OCI-M2 (cell line): ENCODE results near the gene MRPL39.
"Not testable (repeated sequence)": the region's sequence is repeated elsewhere in the genome, so short reads cannot be mapped to it uniquely, and the experiment has no call there.

Experiments used
- DNase-seq: peaks from one replicate; lab custom pipeline; 2025; ENCODE audit not compliant: unreplicated experiment; lab: John Stamatoyannopoulos, UW

Gene MRPL39

GRCh38 chr21:25607151-25608043 lies at the start of gene MRPL39:
TSS of gene MRPL39 (minus strand) at chr21:25607481. CDS start at chr21:25607475, 6 bp downstream.
- no peak for DNase-seq

GRCh38 chr21:25656412-25656811 lies 49.1 kb upstream of the MRPL39 start:
- no peak for DNase-seq

DNA sequence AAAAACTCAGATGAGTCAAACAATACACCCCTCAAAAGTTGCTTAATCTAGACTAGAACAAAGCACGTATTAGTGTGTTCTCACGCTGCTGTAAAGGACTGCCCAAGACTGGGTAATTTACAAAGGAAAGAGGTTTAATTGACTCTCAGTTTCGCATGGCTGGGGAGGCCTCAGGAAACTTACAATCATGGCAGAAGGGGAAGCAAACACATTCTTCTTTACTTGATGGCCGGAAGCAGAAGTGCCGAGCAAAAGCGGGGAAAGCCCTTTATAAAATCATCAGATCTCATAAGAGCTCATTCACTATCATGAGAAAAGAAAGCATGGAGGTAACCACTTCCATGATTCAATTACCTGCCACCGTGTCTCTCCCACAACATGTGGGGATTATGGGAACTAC lies 41.9 kb upstream of the MRPL39 start:
- DNase-seq = no peak

DNA sequence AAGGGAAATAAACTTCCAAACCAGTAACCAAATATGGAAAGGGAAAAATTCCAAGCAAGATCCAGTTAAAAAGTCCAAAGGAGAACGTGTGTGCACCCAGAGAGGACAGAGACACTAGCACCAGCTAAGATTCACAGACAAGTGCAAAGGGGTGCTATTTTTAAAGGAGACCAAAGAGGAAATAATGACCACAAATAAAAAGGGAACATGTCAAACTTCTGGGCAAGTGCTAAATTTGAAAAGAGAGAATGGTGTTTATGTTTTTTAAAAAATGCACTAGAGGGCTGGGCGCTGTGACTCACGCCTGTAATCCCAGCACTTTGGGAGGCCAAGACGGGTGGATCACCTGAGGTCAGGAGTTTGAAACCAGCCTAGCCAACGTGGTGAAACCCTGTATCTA lies 40.4 kb upstream of the MRPL39 start:
- DNase-seq = no peak

GRCh38 chr21:25646474-25646873 lies 39.2 kb upstream of the MRPL39 start:
- DNase-seq = no peak

- DNase-seq = no peak
Measured at GRCh38 chr21:25643486-25643885, 36.2 kb upstream of the MRPL39 start.

DNA sequence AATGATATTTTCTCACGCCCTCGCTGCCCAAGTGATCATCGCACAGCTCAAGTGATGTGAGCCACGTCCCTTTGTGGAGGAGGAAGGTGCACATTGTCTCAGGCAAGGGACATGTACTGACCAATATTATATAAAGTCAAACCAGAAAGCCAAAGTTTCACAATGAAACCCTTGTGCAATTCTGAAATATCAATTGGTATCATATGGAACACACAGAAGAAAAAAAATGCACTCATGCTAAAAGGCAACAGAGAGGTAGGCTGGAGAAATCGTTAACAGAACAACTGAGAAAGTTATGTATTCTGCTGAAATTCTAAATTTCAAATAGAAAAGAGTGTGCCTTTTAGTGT lies 33.6 kb upstream of the MRPL39 start:
- no peak for DNase-seq

DNA sequence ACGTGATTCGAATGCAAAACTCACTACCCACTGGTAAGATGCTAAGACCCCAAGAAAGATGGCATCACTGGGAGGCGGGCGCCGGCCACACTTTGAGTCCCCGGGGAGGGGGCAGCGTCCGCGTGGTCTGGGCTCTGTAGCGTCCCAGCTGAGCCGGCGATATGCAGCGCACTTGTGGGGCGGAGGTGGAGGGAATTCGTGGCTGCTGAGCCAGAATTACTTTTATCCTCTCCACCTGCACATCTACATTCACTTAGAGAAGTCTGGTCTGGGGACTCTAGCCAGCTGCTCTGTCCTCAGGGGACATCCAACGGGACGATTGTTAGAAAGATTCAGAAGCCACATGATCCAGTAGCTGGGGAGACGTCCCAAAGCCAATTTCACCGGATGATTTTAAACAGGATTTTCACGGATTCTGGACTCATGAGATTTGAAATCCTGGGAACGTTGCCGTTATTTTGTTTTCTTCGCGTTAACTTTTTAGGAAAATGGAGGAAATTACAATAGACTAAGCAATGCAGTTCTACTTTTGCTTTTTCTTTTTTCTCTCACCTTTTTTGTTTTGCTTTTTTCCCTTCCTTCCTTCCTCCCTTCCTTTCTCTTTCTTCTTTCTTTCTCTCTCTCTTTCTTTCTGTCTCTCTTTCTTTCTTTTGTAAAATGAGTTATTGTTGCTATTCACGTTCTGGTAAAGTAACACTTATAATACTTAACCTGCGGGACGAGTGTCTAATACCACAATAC lies 33.1 kb upstream of the MRPL39 start:
- DNase-seq = no peak

DNA sequence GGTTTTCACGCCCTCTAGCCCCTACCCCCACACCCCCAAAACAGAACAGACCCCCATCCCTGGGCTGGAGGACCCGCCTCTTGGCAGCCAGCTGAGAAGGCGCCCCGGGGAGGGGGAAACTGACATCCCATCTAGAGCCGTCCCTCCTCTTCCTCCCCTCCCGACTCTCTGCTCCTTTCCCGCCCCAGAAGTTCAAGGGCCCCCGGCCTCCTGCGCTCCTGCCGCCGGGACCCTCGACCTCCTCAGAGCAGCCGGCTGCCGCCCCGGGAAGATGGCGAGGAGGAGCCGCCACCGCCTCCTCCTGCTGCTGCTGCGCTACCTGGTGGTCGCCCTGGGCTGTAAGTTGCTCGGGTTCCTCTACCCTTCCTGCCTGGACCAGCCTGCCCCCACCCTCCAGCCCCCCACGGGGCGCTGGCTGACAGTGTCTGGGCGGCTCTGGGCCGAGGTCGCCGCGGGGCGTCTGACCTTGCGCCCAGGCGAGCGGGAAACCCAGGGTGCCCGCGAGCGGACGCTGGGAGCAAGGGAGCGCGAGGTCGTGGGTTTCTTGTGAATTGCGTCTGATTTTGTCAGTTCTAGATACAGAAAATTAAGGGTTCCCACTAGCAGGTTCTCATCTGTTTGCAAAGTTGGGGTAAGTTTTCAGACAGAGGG lies 32.4 kb upstream of the MRPL39 start:
- DNase-seq = no peak

DNA sequence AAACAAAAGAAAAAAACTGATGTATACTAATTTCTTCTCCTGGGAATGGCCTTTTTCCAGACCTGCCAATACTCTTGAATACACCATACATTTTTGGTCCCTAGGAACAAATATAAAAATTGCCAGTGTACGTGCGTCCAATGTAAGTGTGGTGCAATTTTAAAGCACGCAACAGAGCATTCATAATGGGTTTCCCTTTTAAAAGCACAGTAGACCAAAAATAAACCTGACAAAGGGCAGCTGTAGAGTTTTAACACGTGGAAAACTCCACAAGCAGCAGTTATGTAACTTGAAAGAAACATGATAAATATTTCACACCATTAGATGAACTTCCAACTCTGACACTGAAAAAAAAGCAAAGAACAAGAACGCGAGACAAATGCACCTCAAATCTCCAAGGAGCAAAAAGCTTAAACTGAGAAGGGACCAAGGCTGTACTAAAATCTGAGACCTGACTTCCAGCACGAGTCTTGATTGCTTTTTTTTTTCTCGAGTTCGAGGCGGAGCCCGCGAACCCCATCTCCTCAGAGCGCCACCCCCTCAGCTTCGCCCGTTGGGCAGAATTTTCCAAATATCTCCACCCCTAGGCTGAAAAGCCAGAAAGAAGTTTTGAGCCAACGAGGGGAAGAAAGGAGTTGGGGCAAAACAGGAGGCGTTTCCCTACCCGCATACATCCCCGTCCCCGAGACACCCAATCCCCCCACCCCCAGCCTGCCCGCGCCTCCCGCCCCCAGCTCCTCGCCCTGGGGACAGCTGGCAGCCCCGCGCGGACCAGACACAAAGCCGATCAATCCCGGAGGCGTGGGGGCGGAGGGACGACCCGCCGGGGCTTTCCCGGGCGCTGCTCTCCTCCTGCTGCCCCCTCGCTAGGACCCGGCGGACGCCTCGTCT lies 31.6 kb upstream of the MRPL39 start, which contains the start of gene JAM2:
Gene JAM2 (plus strand): TSS at position 599 of the 891 bp plus-strand sequence. CDS start 564 bp downstream, outside the sequence.
- no peak for DNase-seq

DNA sequence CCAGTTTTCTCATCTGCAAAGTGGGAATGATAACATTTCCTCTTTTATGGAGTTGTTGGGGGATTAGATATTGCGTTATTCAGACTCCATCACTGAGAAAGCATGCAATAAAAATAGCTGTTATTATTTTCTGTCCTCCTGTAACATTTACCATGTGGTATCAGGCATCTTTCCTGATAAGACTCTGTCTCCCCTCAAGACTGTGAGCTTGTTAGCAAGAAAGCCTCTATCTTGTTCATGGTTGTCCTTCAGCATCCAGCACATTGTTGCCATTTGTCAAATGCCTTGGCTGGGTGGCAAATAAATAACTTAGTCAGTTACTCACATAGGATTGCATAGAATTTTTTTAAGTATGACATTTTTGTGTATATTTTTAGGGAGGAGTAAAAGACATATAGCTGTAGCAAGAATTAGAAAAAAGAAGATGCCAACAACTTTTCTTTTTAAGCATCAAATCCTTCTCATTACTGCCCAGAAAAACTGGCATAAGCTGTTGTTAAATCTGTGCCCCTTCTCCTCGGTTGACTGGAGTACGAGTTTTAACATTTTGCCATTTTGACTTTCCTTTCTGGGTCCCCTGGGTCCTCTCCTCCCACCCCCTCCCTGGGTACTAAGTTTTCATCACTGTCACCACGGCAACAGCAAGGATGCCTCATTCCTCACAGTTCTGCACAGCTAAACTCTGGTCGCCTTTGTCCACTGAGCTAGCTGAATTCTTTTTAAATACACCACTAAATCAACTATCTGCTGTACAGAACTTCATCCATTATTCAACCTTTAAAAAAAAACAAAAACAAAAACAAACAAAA lies 30.8 kb upstream of the MRPL39 start:
- no peak for DNase-seq

GRCh38 chr21:25636727-25637126 lies 29.4 kb upstream of the MRPL39 start:
- no peak for DNase-seq

- no peak for DNase-seq
Measured at GRCh38 chr21:25635310-25635709, 28.0 kb upstream of the MRPL39 start.

- DNase-seq = no peak
Measured at GRCh38 chr21:25632296-25632695, 25.0 kb upstream of the MRPL39 start.

- no peak for DNase-seq
Measured at GRCh38 chr21:25626757-25627156, 19.5 kb upstream of the MRPL39 start.

GRCh38 chr21:25625776-25626555 lies 18.7 kb upstream of the MRPL39 start:
- not testable (repeated sequence) for DNase-seq

DNA sequence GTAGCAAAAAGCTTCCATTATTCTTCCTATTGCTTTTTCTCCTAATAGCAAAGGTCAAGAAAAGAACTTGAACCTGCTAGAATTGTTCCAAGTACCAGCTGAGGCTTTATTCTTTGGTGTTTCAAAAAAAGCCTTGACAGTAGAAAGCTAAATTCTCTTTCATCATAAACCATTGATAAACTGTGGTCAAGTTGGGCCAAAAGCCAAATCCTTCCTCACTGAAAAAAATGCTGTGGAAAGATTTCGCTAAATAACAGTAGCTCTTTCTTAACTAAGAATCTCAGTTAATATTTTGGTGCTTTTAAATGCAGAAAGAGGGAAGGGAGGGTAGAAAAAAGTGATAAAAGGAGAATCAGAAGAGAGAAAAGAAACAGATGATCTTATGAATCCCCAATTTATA lies 17.8 kb upstream of the MRPL39 start:
- DNase-seq = no peak

- no peak for DNase-seq
Measured at GRCh38 chr21:25624511-25624910, 17.2 kb upstream of the MRPL39 start.

GRCh38 chr21:25619198-25619597 lies 11.9 kb upstream of the MRPL39 start:
- DNase-seq = no peak
